SK-N-MC (cell line): ENCODE measurements around the gene SNX17.
A peak's percentile ranks its signal among the peaks of the same experiment; 100 is the strongest.

Source experiments
- EZH2 ChIP-seq: fragments of 200-600 bp; sonication (generic); IDR thresholded peaks from one replicate; pipeline ENCODE4 v1.6.1; 2017; ENCODE audit warnings: antibody characterized with exemption
- POLR2AphosphoS5 ChIP-seq: IDR thresholded peaks from 2 replicates; pipeline ENCODE4 v1.6.1; 2012; ENCODE audit warnings: mild to moderate bottlenecking, low read depth, low read length, borderline replicate concordance

DNA sequence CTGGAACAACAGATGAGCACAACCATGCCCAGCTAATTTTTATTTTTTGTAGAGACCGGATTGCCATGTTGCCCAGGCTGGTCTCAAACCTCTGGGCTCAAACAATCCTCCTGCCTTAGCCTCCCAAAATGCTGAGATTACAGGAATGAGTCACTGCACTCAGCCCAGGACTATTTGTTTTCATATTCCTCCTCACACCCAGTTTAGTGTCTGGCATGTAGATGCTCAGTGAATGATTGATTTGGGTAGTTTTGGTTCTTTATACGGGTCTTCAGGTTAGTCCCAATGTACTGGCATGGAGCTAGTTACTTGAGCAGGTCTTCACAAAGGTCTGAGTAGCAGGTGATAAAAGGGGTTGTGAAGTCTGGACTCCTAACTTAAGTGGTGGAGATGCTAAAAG lies 6.5 kb upstream of the SNX17 start:
- TF ChIP-seq POLR2AphosphoS5: 0 out of 2 replicates have a peak, but pooled peaks have one; percentile 13
- TF ChIP-seq EZH2: no peak
